Progenitor cell of endocrine pancreas (in vitro differentiated cells): ENCODE measurements around the gene IRX6. TPM values are rescaled to one million over a fixed set of nuclear protein-coding genes. Genes with fewer than 3 reads are reported as not detected.

ENCODE experiments used
- DNase-seq: peaks from one replicate; pipeline ENCODE4 v3.0.0; 2021; ENCODE audit warnings: low spot score; ENCODE audit not compliant: unreplicated experiment
- H3K27ac Mint-ChIP-seq: 2 replicates; pipeline ENCODE4 v1.8.0; 2021; ENCODE audit warnings: mild to moderate bottlenecking, moderate library complexity, mixed read lengths
- H3K27me3 Mint-ChIP-seq: 2 replicates; pipeline ENCODE4 v1.8.0; 2021; ENCODE audit warnings: mixed read lengths
- H3K36me3 Mint-ChIP-seq: 2 replicates; pipeline ENCODE4 v1.8.0; 2022; ENCODE audit warnings: mixed read lengths; ENCODE audit not compliant: insufficient read depth
- H3K4me1 Mint-ChIP-seq: 2 replicates; pipeline ENCODE4 v1.8.0; 2021; ENCODE audit warnings: low read depth, mixed read lengths
- H3K4me3 Mint-ChIP-seq: 2 replicates; pipeline ENCODE4 v1.8.0; 2021; ENCODE audit warnings: low read depth, mild to moderate bottlenecking, moderate library complexity, mixed read lengths
- H3K9me3 Mint-ChIP-seq: 2 replicates; pipeline ENCODE4 v1.8.0; 2021; ENCODE audit warnings: low read depth, mixed read lengths
- CTCF ChIP-seq: fragments of 200-600 bp; sonication (generic); IDR thresholded peaks from one replicate; pipeline ENCODE4 v1.5.0; 2021; ENCODE audit warnings: antibody characterized with exemption, mild to moderate bottlenecking; ENCODE audit not compliant: unreplicated experiment
- total RNA-seq: library from RNA; stranded (reverse); gene quantifications from 2 replicates; pipeline ENCODE4 v1.2.1, GENCODE V29; 2021

The IRX6 gene
- total RNA-seq, 1 donor from 2014 or later = not detected

GRCh38 chr16:55279598-55279997 is 44.4 kb upstream of the IRX6 start:
- H3K36me3 Mint-ChIP-seq = no peaks in the 10 kb centered on the region
- TF ChIP-seq CTCF = no peak
- H3K27me3 Mint-ChIP-seq = peaks cover 14% of the 10 kb centered on the region
- peaks cover 6% of the 10 kb centered on the region for H3K4me1 Mint-ChIP-seq
- no peaks in the 10 kb centered on the region for H3K9me3 Mint-ChIP-seq
- no peak overlapping the region for H3K27ac Mint-ChIP-seq
- H3K4me3 Mint-ChIP-seq = no peak overlapping the region
- no peak for DNase-seq

- H3K9me3 Mint-ChIP-seq = no peaks in the 10 kb centered on the region
- no peak overlapping the region for H3K4me3 Mint-ChIP-seq
- peaks cover 10% of the 10 kb centered on the region for H3K4me1 Mint-ChIP-seq
- no peak for TF ChIP-seq CTCF
- peaks cover 14% of the 10 kb centered on the region for H3K27me3 Mint-ChIP-seq
- no peak for DNase-seq
- no peaks in the 10 kb centered on the region for H3K36me3 Mint-ChIP-seq
- no peak overlapping the region for H3K27ac Mint-ChIP-seq
These were observed 43.4 kb upstream of the IRX6 start for GRCh38 chr16:55280587-55280986.

DNA sequence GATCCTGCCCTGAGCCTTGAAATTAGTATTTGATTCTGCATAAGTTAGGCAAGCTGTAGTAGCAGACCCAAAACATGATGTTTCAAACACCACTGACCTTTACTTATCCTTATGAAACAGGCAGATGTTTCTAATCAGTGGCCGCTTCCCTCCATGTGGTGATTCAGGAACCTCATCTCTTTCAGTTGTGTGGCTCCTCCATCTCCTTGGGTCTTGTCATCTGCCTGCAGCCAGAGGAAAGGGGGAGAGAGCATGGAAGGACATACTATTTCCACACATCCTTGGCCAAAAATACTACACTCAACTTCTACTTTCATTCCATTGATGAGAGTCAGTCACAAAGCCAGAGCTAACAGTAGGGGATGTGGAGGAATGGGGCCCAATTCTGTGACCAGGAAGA is 41.6 kb upstream of the IRX6 start:
- no peak overlapping the region for H3K4me3 Mint-ChIP-seq
- peaks cover 2% of the 10 kb centered on the region for H3K36me3 Mint-ChIP-seq
- H3K27ac Mint-ChIP-seq = no peak overlapping the region
- peaks cover 6% of the 10 kb centered on the region for H3K27me3 Mint-ChIP-seq
- H3K9me3 Mint-ChIP-seq = peaks cover 6% of the 10 kb centered on the region
- TF ChIP-seq CTCF = no peak
- peaks cover 10% of the 10 kb centered on the region for H3K4me1 Mint-ChIP-seq
- DNase-seq = no peak

GRCh38 chr16:55283812-55284717 is 39.9 kb upstream of the IRX6 start:
- no peak overlapping the region for H3K27ac Mint-ChIP-seq
- no peak for DNase-seq
- TF ChIP-seq CTCF = no peak
- peaks cover 10% of the 10 kb centered on the region for H3K9me3 Mint-ChIP-seq
- no peaks in the 10 kb centered on the region for H3K27me3 Mint-ChIP-seq
- peak overlapping the region; percentile 26 for H3K4me3 Mint-ChIP-seq
- peaks cover 10% of the 10 kb centered on the region for H3K4me1 Mint-ChIP-seq
- peaks cover 3% of the 10 kb centered on the region for H3K36me3 Mint-ChIP-seq

- Mint-ChIP-seq H3K9me3 (peaks cover 10% of the 10 kb centered on the region), H3K4me1 (peaks cover 14% of the 10 kb centered on the region), H3K4me3 (no peak overlapping the region), H3K27me3 (no peaks in the 10 kb centered on the region), H3K27ac (no peak overlapping the region), H3K36me3 (peaks cover 3% of the 10 kb centered on the region)
- no peak for TF ChIP-seq CTCF
- no peak for DNase-seq
These were observed 39.3 kb upstream of the IRX6 start for GRCh38 chr16:55284718-55285099.
